ENCODE results near the gene ACTN1. TPM values are rescaled to one million over a fixed set of nuclear protein-coding genes. Genes with fewer than 3 reads are reported as not detected.

The ACTN1 gene
- total RNA-seq, 3 donors from 2014 or later: 93.7 to 607 (median 128) TPM

- ATAC-seq (no peak), DNase-seq (no peak)
- Histone ChIP-seq H3K4me3 (no peak overlapping the region), H3K36me3 (ENCODE audit: low read depth) (no peaks in the 10 kb centered on the region), H3K9me3 (no peaks in the 10 kb centered on the region), H3K4me1 (ENCODE audit: low read depth) (peaks cover 37% of the 10 kb centered on the region)
- no peak for TF ChIP-seq CTCF (IDR thresholded peaks at IDR 0.05)
- intact Hi-C loops (cut with DNase I, micrococcal nuclease): no loop called here
Observed at GRCh38 chr14:68959035-68959434, 20.1 kb downstream of the ACTN1 start.

- no peak for TF ChIP-seq CTCF (IDR thresholded peaks at IDR 0.05)
- DNase-seq (no peak), ATAC-seq (no peak)
- intact Hi-C loops (cut with DNase I, micrococcal nuclease): no loop called here
- no peak overlapping the region for H3K4me3 ChIP-seq
- H3K36me3 ChIP-seq (ENCODE audit: low read depth): no peaks in the 10 kb centered on the region
- H3K4me1 ChIP-seq (ENCODE audit: low read depth): peaks cover 34% of the 10 kb centered on the region
- H3K9me3 ChIP-seq: no peaks in the 10 kb centered on the region
Observed at GRCh38 chr14:68958553-68958952, 20.5 kb downstream of the ACTN1 start.

- no peak for ATAC-seq
- Histone ChIP-seq H3K9me3 (no peaks in the 10 kb centered on the region), H3K4me3 (no peak overlapping the region), H3K36me3 (ENCODE audit: low read depth) (no peaks in the 10 kb centered on the region), H3K4me1 (ENCODE audit: low read depth) (peaks cover 32% of the 10 kb centered on the region)
- TF ChIP-seq CTCF (IDR thresholded peaks at IDR 0.05): no peak
- DNase-seq: no peak
- intact Hi-C loops (cut with DNase I, micrococcal nuclease): no loop called here
Observed at GRCh38 chr14:68957775-68958174, 21.3 kb downstream of the ACTN1 start.

- DNase-seq (no peak), ATAC-seq (no peak)
- intact Hi-C loops (cut with DNase I, micrococcal nuclease): no loop called here
- H3K36me3 ChIP-seq (ENCODE audit: low read depth): no peaks in the 10 kb centered on the region
- no peaks in the 10 kb centered on the region for H3K9me3 ChIP-seq
- TF ChIP-seq CTCF (IDR thresholded peaks at IDR 0.05): no peak
- H3K4me3 ChIP-seq: no peak overlapping the region
- peaks cover 38% of the 10 kb centered on the region for H3K4me1 ChIP-seq (ENCODE audit: low read depth)
Observed at GRCh38 chr14:68956724-68957123, 22.4 kb downstream of the ACTN1 start.

GRCh38 chr14:68955851-68956179 is 23.3 kb downstream of the ACTN1 start:
- Histone ChIP-seq H3K4me3 (no peak overlapping the region), H3K4me1 (ENCODE audit: low read depth) (peaks cover 47% of the 10 kb centered on the region), H3K36me3 (ENCODE audit: low read depth) (no peaks in the 10 kb centered on the region), H3K9me3 (no peaks in the 10 kb centered on the region)
- no peak for TF ChIP-seq CTCF (IDR thresholded peaks at IDR 0.05)
- DNase-seq: no peak
- peak; percentile 28 for ATAC-seq
- intact Hi-C loops (cut with DNase I, micrococcal nuclease): no loop called here

- no peak overlapping the region for H3K4me3 ChIP-seq
- H3K9me3 ChIP-seq: no peaks in the 10 kb centered on the region
- no peaks in the 10 kb centered on the region for H3K36me3 ChIP-seq (ENCODE audit: low read depth)
- peak; percentile 71 for ATAC-seq
- no peak for TF ChIP-seq CTCF (IDR thresholded peaks at IDR 0.05)
- intact Hi-C loops (cut with DNase I, micrococcal nuclease): no loop called here
- H3K4me1 ChIP-seq (ENCODE audit: low read depth): peaks cover 52% of the 10 kb centered on the region
- DNase-seq: peak in 2 of 3 donors; percentile 59 to 66
Observed at GRCh38 chr14:68955164-68955850, 23.8 kb downstream of the ACTN1 start.

Measured in mucosa of descending colon (tissue), 3 donors.